Smooth muscle cell (in vitro differentiated cells): ENCODE data around the gene ST8SIA3. TPM values are rescaled to one million over a fixed set of nuclear protein-coding genes. Genes with fewer than 3 reads are reported as not detected.

Source experiments
- DNase-seq: peaks from one replicate; lab custom pipeline; 2025; ENCODE audit not compliant: unreplicated experiment; lab: John Stamatoyannopoulos, UW
- H2AFZ ChIP-seq: fragments of 200-600 bp; sonication (generic); 2 replicates; pipeline ENCODE4 v1.6.0; 2016; ENCODE audit warnings: antibody characterized with exemption, low read depth, mild to moderate bottlenecking
- H3F3A ChIP-seq: fragments of 200-600 bp; sonication (generic); 2 replicates; pipeline ENCODE4 v1.6.0; 2017; ENCODE audit warnings: antibody characterized with exemption, low read depth
- H3K27ac ChIP-seq: fragments of 200-600 bp; sonication (generic); 2 replicates; pipeline ENCODE4 v1.5.1; 2016; ENCODE audit warnings: low read depth, mild to moderate bottlenecking
- H3K27me3 ChIP-seq: fragments of 200-600 bp; sonication (generic); 2 replicates; pipeline ENCODE4 v1.6.1; 2016; ENCODE audit warnings: low read depth, mild to moderate bottlenecking
- H3K36me3 ChIP-seq: fragments of 200-600 bp; sonication (generic); 2 replicates; pipeline ENCODE4 v1.5.1; 2016; ENCODE audit warnings: low read depth
- H3K4me1 ChIP-seq: fragments of 200-600 bp; sonication (generic); 2 replicates; pipeline ENCODE4 v1.5.1; 2016; ENCODE audit warnings: low read depth
- H3K4me2 ChIP-seq: fragments of 200-600 bp; sonication (generic); 2 replicates; pipeline ENCODE4 v1.6.0; 2016; ENCODE audit warnings: mild to moderate bottlenecking
- H3K4me3 ChIP-seq: fragments of 200-600 bp; sonication (generic); 2 replicates; pipeline ENCODE4 v1.5.1; 2016; ENCODE audit warnings: mild to moderate bottlenecking
- H3K79me2 ChIP-seq: fragments of 200-600 bp; sonication (generic); 2 replicates; pipeline ENCODE4 v1.6.0; 2016; ENCODE audit warnings: low read depth, mild to moderate bottlenecking
- H3K9ac ChIP-seq: fragments of 200-600 bp; sonication (generic); 2 replicates; pipeline ENCODE4 v1.6.0; 2016; ENCODE audit warnings: low read depth
- H3K9me3 ChIP-seq: fragments of 200-600 bp; sonication (generic); replicated peaks from 2 replicates; pipeline ENCODE4 v1.5.1; 2016; ENCODE audit warnings: low read depth
- H4K20me1 ChIP-seq: fragments of 200-600 bp; sonication (generic); 2 replicates; pipeline ENCODE4 v1.6.0; 2016; ENCODE audit warnings: low read depth
- CTCF ChIP-seq: fragments of 200-600 bp; sonication (generic); IDR thresholded peaks from 2 replicates; pipeline ENCODE4 v1.5.1; 2017; ENCODE audit warnings: borderline replicate concordance, mild to moderate bottlenecking, antibody characterized with exemption; ENCODE audit not compliant: insufficient read depth, poor library complexity, severe bottlenecking
- WGBS: methylation state at CpG from one replicate; pipeline ENCODE4 v1.1.7; 2016; ENCODE audit warnings: low lambda C conversion rate; 5-methylcytosine and 5-hydroxymethylcytosine counted together
- polyA plus RNA-seq: library from polyadenylated mRNA; unstranded; fragments of >200 nt; fragmentation: Nextera tagmentation; extraction: Ambion mirVana; gene quantifications from 2 replicates; pipeline ENCODE4 v1.2.1, GENCODE V29; 2016
- total RNA-seq: library from RNA; depleted of rRNA; stranded (reverse); fragments of >200 nt; gene quantifications from 2 replicates; pipeline ENCODE4 v1.2.3, GENCODE V29; 2014

The ST8SIA3 gene
- total and polyA plus RNA-seq, 2 experiments from 2014 or later: not detected

- Histone ChIP-seq H4K20me1 (no peaks in the 10 kb centered on the region), H3K9me3 (no peaks in the 10 kb centered on the region), H3K4me3 (peak overlapping the region; percentile 36), H3F3A (no peaks in the 10 kb centered on the region), H2AFZ (no peak overlapping the region), H3K36me3 (no peaks in the 10 kb centered on the region), H3K79me2 (no peaks in the 10 kb centered on the region), H3K4me2 (peak overlapping the region; percentile 82), H3K27me3 (peaks cover 68% of the 10 kb centered on the region), H3K27ac (no peak overlapping the region), H3K9ac (no peak overlapping the region), H3K4me1 (peaks cover 4% of the 10 kb centered on the region)
- no peak for TF ChIP-seq CTCF
- WGBS: 4% methylated on average over 35 of the region's 37 CpGs
- peak; percentile 3 for DNase-seq
Observed at GRCh38 chr18:57353940-57354461, 1.6 kb downstream of the ST8SIA3 start.

GRCh38 chr18:57359433-57359832 lies 7.1 kb downstream of the ST8SIA3 start:
- Histone ChIP-seq H3K79me2 (no peaks in the 10 kb centered on the region), H3F3A (no peaks in the 10 kb centered on the region)
- WGBS: 74% methylated on average over 4 of the region's 4 CpGs

GRCh38 chr18:57362714-57363113 lies 10.4 kb downstream of the ST8SIA3 start:
- Histone ChIP-seq H3K4me1 (no peaks in the 10 kb centered on the region), H3K27me3 (peaks cover 11% of the 10 kb centered on the region), H3F3A (no peaks in the 10 kb centered on the region), H4K20me1 (no peaks in the 10 kb centered on the region), H3K4me3 (no peak overlapping the region), H3K36me3 (no peaks in the 10 kb centered on the region), H3K27ac (no peak overlapping the region), H3K4me2 (no peak overlapping the region), H3K9me3 (no peaks in the 10 kb centered on the region), H3K9ac (no peak overlapping the region), H2AFZ (no peak overlapping the region), H3K79me2 (no peaks in the 10 kb centered on the region)
- no peak for TF ChIP-seq CTCF
- DNase-seq: no peak

More at GRCh38 chr18:57359433-57359832, 7.1 kb downstream of the ST8SIA3 start:
- no peak for TF ChIP-seq CTCF
- no peak overlapping the region for H3K4me3 ChIP-seq
- no peaks in the 10 kb centered on the region for H4K20me1 ChIP-seq
- H2AFZ ChIP-seq: no peak overlapping the region
- no peak overlapping the region for H3K9ac ChIP-seq
- no peak for DNase-seq
- H3K36me3 ChIP-seq: no peaks in the 10 kb centered on the region
- no peaks in the 10 kb centered on the region for H3K4me1 ChIP-seq
- H3K27ac ChIP-seq: no peak overlapping the region
- no peaks in the 10 kb centered on the region for H3K9me3 ChIP-seq
- no peak overlapping the region for H3K4me2 ChIP-seq
- peaks cover 27% of the 10 kb centered on the region for H3K27me3 ChIP-seq

GRCh38 chr18:57364460-57364859 lies 12.1 kb downstream of the ST8SIA3 start:
- H4K20me1 ChIP-seq: no peaks in the 10 kb centered on the region
- no peaks in the 10 kb centered on the region for H3K9me3 ChIP-seq
- no peak overlapping the region for H3K4me2 ChIP-seq
- peaks cover 11% of the 10 kb centered on the region for H3K27me3 ChIP-seq
- H3F3A ChIP-seq: no peaks in the 10 kb centered on the region
- H3K4me1 ChIP-seq: no peaks in the 10 kb centered on the region
- no peak overlapping the region for H2AFZ ChIP-seq
- H3K79me2 ChIP-seq: no peaks in the 10 kb centered on the region
- H3K36me3 ChIP-seq: no peaks in the 10 kb centered on the region
- H3K9ac ChIP-seq: no peak overlapping the region
- H3K27ac ChIP-seq: no peak overlapping the region
- WGBS: 89% methylated on average over 2 of the region's 2 CpGs
- TF ChIP-seq CTCF: no peak
- DNase-seq: no peak
- no peak overlapping the region for H3K4me3 ChIP-seq
